Right kidney (tissue), 9 donors: ENCODE data around the gene SNX10.
"Not testable (repeated sequence)": the region's sequence is repeated elsewhere in the genome, so short reads cannot be mapped to it uniquely, and the experiment has no call there.

Source experiments
- DNase-seq: peaks from one replicate; pipeline ENCODE4 v3.0.0-alpha.2; 2016
- long read RNA-seq, 8 donors: transcript quantifications; one replicate each; lab custom pipeline, GENCODE V29; 2026

SNX10 gene
- long read RNA-seq, donor 1, partial matches to known transcripts = 0 of 3 reads
- long read RNA-seq, donor 1, other reads (novel, unspliced or antisense) = 0 of 3 reads
- long read RNA-seq, donor 2, partial matches to known transcripts = 35 of 43 reads
- long read RNA-seq, donor 2, other reads (novel, unspliced or antisense) = 5 of 43 reads
- long read RNA-seq, donor 3, partial matches to known transcripts = 0 of 1 reads
- long read RNA-seq, donor 3, other reads (novel, unspliced or antisense) = 0 of 1 reads
- long read RNA-seq, donor 4, partial matches to known transcripts = 0 of 4 reads
- long read RNA-seq, donor 4, other reads (novel, unspliced or antisense) = 0 of 4 reads
- long read RNA-seq, donor 5, transcript SNX10-201 (7 exons, 2,546 nt) = major isoform, 6 of 6 reads
- long read RNA-seq, donor 5, partial matches to known transcripts = 0 of 6 reads
- long read RNA-seq, donor 5, other reads (novel, unspliced or antisense) = 0 of 6 reads
- long read RNA-seq, donor 6, partial matches to known transcripts = 0 of 1 reads
- long read RNA-seq, donor 6, other reads (novel, unspliced or antisense) = 0 of 1 reads
- long read RNA-seq, donor 7, transcript SNX10-201 (7 exons, 2,546 nt) = major isoform, 6 of 69 reads
- long read RNA-seq, donor 7, partial matches to known transcripts = 53 of 69 reads
- long read RNA-seq, donor 7, other reads (novel, unspliced or antisense) = 10 of 69 reads
- long read RNA-seq, donor 8, transcript SNX10-201 (7 exons, 2,546 nt) = major isoform, 8 of 60 reads
- long read RNA-seq, donor 8, partial matches to known transcripts = 0 of 60 reads
- long read RNA-seq, donor 8, other reads (novel, unspliced or antisense) = 52 of 60 reads

GRCh38 chr7:26291699-26292538 lies at the start of gene SNX10:
SNX10 (plus strand) TSS chr7:26291862; CDS start chr7:26346443, 54,581 bp downstream.
- DNase-seq = peak; percentile 77

- no peak for DNase-seq
Measured at GRCh38 chr7:26245150-26245549, 46.5 kb upstream of the SNX10 start.

- DNase-seq = no peak
Measured at GRCh38 chr7:26250239-26250638, 41.4 kb upstream of the SNX10 start.

- not testable (repeated sequence) for DNase-seq
Measured at GRCh38 chr7:26261866-26262265, 29.8 kb upstream of the SNX10 start.

GRCh38 chr7:26265065-26265464 lies 26.6 kb upstream of the SNX10 start:
- no peak for DNase-seq

- no peak for DNase-seq
Measured at GRCh38 chr7:26265499-26266075, 26.1 kb upstream of the SNX10 start.

GRCh38 chr7:26267601-26268166 lies 24.0 kb upstream of the SNX10 start:
- DNase-seq = no peak

GRCh38 chr7:26275213-26275612 lies 16.4 kb upstream of the SNX10 start:
- DNase-seq = no peak

- DNase-seq = no peak
Measured at GRCh38 chr7:26278770-26279169, 12.9 kb upstream of the SNX10 start.

GRCh38 chr7:26279405-26279804 lies 12.3 kb upstream of the SNX10 start:
- no peak for DNase-seq

- DNase-seq = no peak
Measured at GRCh38 chr7:26280097-26280496, 11.6 kb upstream of the SNX10 start.

GRCh38 chr7:26280723-26281122 lies 10.9 kb upstream of the SNX10 start:
- no peak for DNase-seq

GRCh38 chr7:26284477-26284876 lies 7.2 kb upstream of the SNX10 start:
- DNase-seq = no peak

GRCh38 chr7:26284995-26285632 lies 6.5 kb upstream of the SNX10 start:
- no peak for DNase-seq

GRCh38 chr7:26286157-26286556 lies 5.5 kb upstream of the SNX10 start:
- DNase-seq = no peak

- DNase-seq = not testable (repeated sequence)
Measured at GRCh38 chr7:26288126-26288525, 3.5 kb upstream of the SNX10 start.

GRCh38 chr7:26291251-26291650 lies 411 bp upstream of the SNX10 start:
- DNase-seq = no peak

- peak; percentile 17 for DNase-seq
Measured at GRCh38 chr7:26292768-26293560, 1.3 kb downstream of the SNX10 start.

GRCh38 chr7:26293569-26294308 lies 2.1 kb downstream of the SNX10 start:
- no peak for DNase-seq

- no peak for DNase-seq
Measured at GRCh38 chr7:26295015-26295414, 3.4 kb downstream of the SNX10 start.
